H1 (cell line): ENCODE measurements around the gene SMAGP. TPM values are rescaled to one million over a fixed set of nuclear protein-coding genes. Genes with fewer than 3 reads are reported as not detected.
A peak's percentile ranks its signal among the peaks of the same experiment; 100 is the strongest.

Experiments used
- CHD7 ChIP-seq: fragments of 300-600 bp; sonication (generic); IDR thresholded peaks from 2 replicates; pipeline ENCODE4 v1.7.1; 2012; ENCODE audit warnings: low read length, moderate library complexity, mild to moderate bottlenecking, inconsistent platforms; ENCODE audit not compliant: insufficient replicate concordance
- EZH2 ChIP-seq: fragments of 200-600 bp; sonication (generic); IDR thresholded peaks from 2 replicates; pipeline ENCODE4 v1.7.1; 2012; ENCODE audit warnings: low read depth, mild to moderate bottlenecking, moderate library complexity, low read length, inconsistent platforms; ENCODE audit not compliant: severe bottlenecking
- KDM4A ChIP-seq: IDR thresholded peaks from one replicate; pipeline ENCODE4 v1.7.1; 2012; ENCODE audit warnings: low read depth, mild to moderate bottlenecking, moderate library complexity, low read length, inconsistent platforms; ENCODE audit not compliant: severe bottlenecking
- POLR2A ChIP-seq, 2 experiments: IDR thresholded peaks; 1 replicate in 1 of 2; 2 replicates in 1 of 2; pipeline ENCODE4 v1.6.1; 2011; ENCODE audit warnings: low read depth in 2 of 2, low read length in 2 of 2, mild to moderate bottlenecking in 2 of 2; ENCODE audit errors: control extremely low read depth in 1 of 2
- RAD21 ChIP-seq, 2 experiments: IDR thresholded peaks in 1 of 2; conservative IDR thresholded peaks in 1 of 2; 2 replicates each; pipeline ENCODE4 v1.6.1; 2011; ENCODE audit warnings: low read depth in 2 of 2, low read length in 2 of 2, improper control_type of control experiment in 1 of 2, inconsistent platforms in 1 of 2, mild to moderate bottlenecking in 1 of 2, moderate library complexity in 1 of 2
- RBBP5 ChIP-seq: IDR thresholded peaks from 2 replicates; pipeline ENCODE4 v1.7.1; 2012; ENCODE audit warnings: low read depth, mild to moderate bottlenecking, inconsistent platforms, low read length, moderate library complexity, borderline replicate concordance
- SAP30 ChIP-seq: fragments of 300-600 bp; sonication (generic); IDR thresholded peaks from 2 replicates; pipeline ENCODE4 v1.7.1; 2012; ENCODE audit warnings: low read length, moderate library complexity, mild to moderate bottlenecking, inconsistent platforms; ENCODE audit not compliant: insufficient read depth, insufficient replicate concordance
- TBP ChIP-seq: IDR thresholded peaks from 2 replicates; pipeline ENCODE4 v1.6.1; 2011; ENCODE audit warnings: low read depth, low read length, improper control_type of control experiment
- polyA plus RNA-seq, 7 experiments: library from polyadenylated mRNA; depleted of rRNA in 3 of 7; stranded (reverse) in 5 of 7; unstranded in 2 of 7; fragments of >200 nt in 5 of 7; fragments of 200-250 nt in 2 of 7; gene quantifications; 1 replicate in 5 of 7; 2 replicates in 1 of 7; 4 replicates in 1 of 7; pipeline versions ENCODE4 v1.2.1 to v1.2.3, GENCODE V29; 2011 to 2013; ENCODE audit warnings: missing spikeins in 2 of 7, mixed read lengths in 2 of 7
- total RNA-seq: library from RNA; stranded (reverse); fragmentation: NEBNext Ultra II Directional; extraction: Animal tissue kit (Norgen Biotek cat#: 25700); gene quantifications from 2 replicates; pipeline ENCODE4 v1.2.1, GENCODE V29; 2021

The SMAGP gene
- total and polyA plus RNA-seq, 2 of the 8 experiments (the other 6 are each of a cell fraction or from before 2014, with no cell fraction given), result 9.4 to 12.7 TPM

- TF ChIP-seq CHD7 (no peak), SAP30 (no peak), KDM4A (peak; percentile 55), POLR2A (IDR thresholded peaks at IDR 0.05; ENCODE audit: control extremely low read depth in 1 of 2, low read depth in 2 of 2, low read length in 2 of 2) (no peak), TBP (peak; percentile 24; the same call in 1 of the 2 replicates), EZH2 (no peak), RBBP5 (peak; percentile 69; the same call in 1 of the 2 replicates), RAD21 (IDR thresholded peaks at IDR 0.05 in 1 of 2, conservative IDR thresholded peaks at IDR 0.05 in 1 of 2; ENCODE audit: low read depth in 2 of 2, low read length in 2 of 2) (peak; percentile 11 to 39; a peak in 3 of 4 replicates)
Measured at GRCh38 chr12:51217133-51217967, 52.9 kb downstream of the SMAGP start (continued).
